ENCODE measurements around the gene CDCA5. TPM values are rescaled to one million over a fixed set of nuclear protein-coding genes. Genes with fewer than 3 reads are reported as not detected.
"Not testable (repeated sequence)": the region's sequence is repeated elsewhere in the genome, so short reads cannot be mapped to it uniquely, and the experiment has no call there.

Gene CDCA5
- total and polyA plus RNA-seq, 2 donors (not counting 1 experiment from before 2014, with no cell fraction given), result 3.0 to 4.6 TPM

DNA sequence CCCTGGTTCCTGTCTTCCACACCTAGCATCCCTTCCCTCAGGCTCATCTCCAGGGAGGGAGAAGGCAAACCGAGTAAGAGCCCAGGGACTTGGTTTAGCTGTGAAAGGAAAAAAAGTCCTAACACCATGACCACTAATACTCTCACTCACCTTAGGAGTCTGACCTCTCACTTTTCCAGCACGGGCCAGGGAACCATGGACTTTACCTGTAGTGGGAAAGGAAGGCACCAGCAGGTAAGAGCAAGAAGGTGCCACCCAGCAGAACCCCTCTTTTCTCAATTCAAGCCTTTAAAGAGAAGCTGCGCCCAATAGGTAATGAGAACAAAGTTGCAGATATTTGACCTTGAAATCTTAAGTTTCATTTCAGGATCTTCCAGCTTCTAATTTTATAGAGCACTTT is 37.0 kb upstream of the CDCA5 start:
- H3K79me2 ChIP-seq (ENCODE audit: control insufficient read depth, insufficient read depth, low read length), result peaks cover 39% of the 10 kb centered on the region
- no peaks in the 10 kb centered on the region for H3K9me3 ChIP-seq (ENCODE audit: control insufficient read depth, insufficient read depth, low read depth, low read length)
- DNase-seq (ENCODE audit: low read depth in 2 of 2), result no peak
- peak overlapping the region; percentile 95 for H3K9ac ChIP-seq (ENCODE audit: insufficient read depth, low read length)
- H3K4me2 ChIP-seq (ENCODE audit: extremely low read depth, insufficient read depth, low read length), result peak overlapping the region; percentile 96
- H3K4me1 ChIP-seq (ENCODE audit: control insufficient read depth, extremely low read depth, insufficient read depth, low read length), result peaks cover 9% of the 10 kb centered on the region
- TF ChIP-seq, protein P1, sequence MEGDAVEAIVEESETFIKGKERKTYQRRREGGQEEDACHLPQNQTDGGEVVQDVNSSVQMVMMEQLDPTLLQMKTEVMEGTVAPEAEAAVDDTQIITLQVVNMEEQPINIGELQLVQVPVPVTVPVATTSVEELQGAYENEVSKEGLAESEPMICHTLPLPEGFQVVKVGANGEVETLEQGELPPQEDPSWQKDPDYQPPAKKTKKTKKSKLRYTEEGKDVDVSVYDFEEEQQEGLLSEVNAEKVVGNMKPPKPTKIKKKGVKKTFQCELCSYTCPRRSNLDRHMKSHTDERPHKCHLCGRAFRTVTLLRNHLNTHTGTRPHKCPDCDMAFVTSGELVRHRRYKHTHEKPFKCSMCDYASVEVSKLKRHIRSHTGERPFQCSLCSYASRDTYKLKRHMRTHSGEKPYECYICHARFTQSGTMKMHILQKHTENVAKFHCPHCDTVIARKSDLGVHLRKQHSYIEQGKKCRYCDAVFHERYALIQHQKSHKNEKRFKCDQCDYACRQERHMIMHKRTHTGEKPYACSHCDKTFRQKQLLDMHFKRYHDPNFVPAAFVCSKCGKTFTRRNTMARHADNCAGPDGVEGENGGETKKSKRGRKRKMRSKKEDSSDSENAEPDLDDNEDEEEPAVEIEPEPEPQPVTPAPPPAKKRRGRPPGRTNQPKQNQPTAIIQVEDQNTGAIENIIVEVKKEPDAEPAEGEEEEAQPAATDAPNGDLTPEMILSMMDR (conservative IDR thresholded peaks at IDR 0.05 in 1 of 2, IDR thresholded peaks at IDR 0.05 in 1 of 2; ENCODE audit: low read depth in 1 of 2, low read length in 2 of 2), result no peak
- no peak for TF ChIP-seq EZH2 (IDR thresholded peaks at IDR 0.05; ENCODE audit: low read length, missing control alignments)
- H3K4me3 ChIP-seq (replicated peaks in 1 of 4; ENCODE audit: control extremely low read depth in 1 of 4, insufficient read depth in 1 of 4, low read depth in 3 of 4, low read length in 4 of 4), result peak overlapping the region; percentile 57 to 98 (median 85)
- peaks cover 15% of the 10 kb centered on the region for H3K36me3 ChIP-seq (ENCODE audit: control insufficient read depth, insufficient read depth, low read length)
- H3K27ac ChIP-seq (ENCODE audit: insufficient read depth, low read length), result peak overlapping the region; percentile 94
- H4K20me1 ChIP-seq (ENCODE audit: control insufficient read depth, extremely low read depth, insufficient read depth, low read length), result no peaks in the 10 kb centered on the region
- H3K27me3 ChIP-seq (ENCODE audit: control insufficient read depth, insufficient read depth, low read length), result no peaks in the 10 kb centered on the region
- H2AFZ ChIP-seq (ENCODE audit: low read length), result no peak overlapping the region

DNA sequence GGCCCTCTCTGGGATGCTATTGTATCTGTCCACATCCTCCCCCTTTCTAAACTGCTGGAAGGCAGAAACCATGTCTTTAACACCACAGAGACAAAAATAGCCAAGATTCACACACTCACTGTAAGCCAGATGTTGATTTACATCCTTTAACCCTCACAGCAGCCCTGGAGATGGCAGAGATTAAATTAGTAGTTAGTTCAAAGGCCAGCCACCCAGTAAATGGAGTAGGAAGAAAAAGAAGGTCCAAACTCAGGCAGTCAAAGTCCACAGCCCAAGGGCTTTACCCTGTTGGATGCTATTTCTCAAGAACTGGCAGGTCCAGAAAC is 35.8 kb upstream of the CDCA5 start:
- Histone ChIP-seq H4K20me1 (ENCODE audit: control insufficient read depth, extremely low read depth, insufficient read depth, low read length) (no peaks in the 10 kb centered on the region), H3K4me3 (replicated peaks in 1 of 4; ENCODE audit: control extremely low read depth in 1 of 4, insufficient read depth in 1 of 4, low read depth in 3 of 4, low read length in 4 of 4) (no peak overlapping the region), H2AFZ (ENCODE audit: low read length) (no peak overlapping the region), H3K9me3 (ENCODE audit: control insufficient read depth, insufficient read depth, low read depth, low read length) (no peaks in the 10 kb centered on the region), H3K4me2 (ENCODE audit: extremely low read depth, insufficient read depth, low read length) (no peak overlapping the region), H3K79me2 (ENCODE audit: control insufficient read depth, insufficient read depth, low read length) (peaks cover 42% of the 10 kb centered on the region), H3K27me3 (ENCODE audit: control insufficient read depth, insufficient read depth, low read length) (no peaks in the 10 kb centered on the region), H3K9ac (ENCODE audit: insufficient read depth, low read length) (no peak overlapping the region), H3K4me1 (ENCODE audit: control insufficient read depth, extremely low read depth, insufficient read depth, low read length) (peaks cover 9% of the 10 kb centered on the region), H3K36me3 (ENCODE audit: control insufficient read depth, insufficient read depth, low read length) (peaks cover 15% of the 10 kb centered on the region), H3K27ac (ENCODE audit: insufficient read depth, low read length) (no peak overlapping the region)
- DNase-seq (ENCODE audit: low read depth in 2 of 2), result no peak
- TF ChIP-seq, protein P1 (conservative IDR thresholded peaks at IDR 0.05 in 1 of 2, IDR thresholded peaks at IDR 0.05 in 1 of 2; ENCODE audit: low read depth in 1 of 2, low read length in 2 of 2), result no peak
- TF ChIP-seq EZH2 (IDR thresholded peaks at IDR 0.05; ENCODE audit: low read length, missing control alignments), result no peak

DNA sequence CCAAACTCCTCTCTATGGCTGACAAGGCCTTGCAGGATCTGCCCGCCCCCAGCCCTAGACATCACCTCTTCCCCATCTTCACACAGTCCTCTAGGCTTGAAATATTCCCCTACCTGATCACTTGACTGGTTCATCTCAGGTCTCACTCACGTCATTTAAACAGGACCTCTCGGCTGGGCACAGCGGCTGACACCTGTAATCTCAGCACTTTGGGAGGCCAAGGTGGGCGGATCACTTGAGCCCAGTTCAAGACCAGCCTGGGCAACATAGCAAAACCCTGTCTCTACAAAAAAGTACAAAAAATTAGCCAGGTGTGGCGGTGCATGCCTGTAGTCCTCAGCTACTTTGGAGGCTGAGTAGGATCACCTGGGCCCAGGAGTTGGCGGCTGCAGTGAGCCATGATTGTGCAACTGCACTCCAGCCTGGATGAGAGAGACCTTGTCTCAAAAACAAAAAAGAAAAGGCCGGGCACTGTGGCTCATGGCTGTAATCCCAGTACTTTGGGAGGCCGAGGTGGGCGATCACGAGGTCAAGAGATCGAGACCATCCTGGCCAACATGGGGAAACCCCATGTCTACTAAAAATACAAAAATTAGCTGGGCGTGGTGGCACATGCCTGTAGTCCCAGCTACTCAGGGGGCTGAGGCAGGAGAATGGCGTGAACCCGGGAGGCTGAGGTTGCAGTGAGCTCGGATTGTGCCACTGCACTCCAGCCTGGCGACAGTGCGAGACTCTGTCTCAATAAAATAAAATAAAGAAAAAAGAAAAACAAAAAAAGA is 35.2 kb upstream of the CDCA5 start:
- H3K27me3 ChIP-seq (ENCODE audit: control insufficient read depth, insufficient read depth, low read length); H3K4me3 ChIP-seq (replicated peaks in 1 of 4; ENCODE audit: control extremely low read depth in 1 of 4, insufficient read depth in 1 of 4, low read depth in 3 of 4, low read length in 4 of 4); H3K27ac ChIP-seq (ENCODE audit: insufficient read depth, low read length); H3K4me1 ChIP-seq (ENCODE audit: control insufficient read depth, extremely low read depth, insufficient read depth, low read length); H3K4me2 ChIP-seq (ENCODE audit: extremely low read depth, insufficient read depth, low read length); H4K20me1 ChIP-seq (ENCODE audit: control insufficient read depth, extremely low read depth, insufficient read depth, low read length); H2AFZ ChIP-seq (ENCODE audit: low read length); DNase-seq (ENCODE audit: low read depth in 2 of 2); H3K9ac ChIP-seq (ENCODE audit: insufficient read depth, low read length); H3K9me3 ChIP-seq (ENCODE audit: control insufficient read depth, insufficient read depth, low read depth, low read length): not testable (repeated sequence)
- Histone ChIP-seq H3K79me2 (ENCODE audit: control insufficient read depth, insufficient read depth, low read length) (peaks cover 41% of the 10 kb centered on the region), H3K36me3 (ENCODE audit: control insufficient read depth, insufficient read depth, low read length) (peaks cover 15% of the 10 kb centered on the region)

Measured in fibroblast of lung (primary cell).